Ishikawa (cell line): ENCODE results near the gene TEX14.

Experiments used
- CEBPB ChIP-seq: IDR thresholded peaks from 2 replicates; pipeline ENCODE4 v1.6.1; 2012
- CREB1 ChIP-seq: IDR thresholded peaks from 2 replicates; pipeline ENCODE4 v1.6.1; 2012; ENCODE audit warnings: low read depth
- EGR1 ChIP-seq: IDR thresholded peaks from 2 replicates; pipeline ENCODE4 v1.6.1; 2012
- EP300 ChIP-seq: IDR thresholded peaks from 2 replicates; pipeline ENCODE4 v1.6.1; 2012; ENCODE audit warnings: borderline replicate concordance
- MAX ChIP-seq: IDR thresholded peaks from 2 replicates; pipeline ENCODE4 v1.6.1; 2012
- RAD21 ChIP-seq: IDR thresholded peaks from 2 replicates; pipeline ENCODE4 v1.6.1; 2012; ENCODE audit warnings: low read depth
- REST ChIP-seq: IDR thresholded peaks from 2 replicates; pipeline ENCODE4 v1.6.1; 2012; ENCODE audit warnings: low read depth, mild to moderate bottlenecking
- TAF1 ChIP-seq: IDR thresholded peaks from 2 replicates; pipeline ENCODE4 v1.6.1; 2012; ENCODE audit warnings: low read depth, mild to moderate bottlenecking
- TEAD4 ChIP-seq: IDR thresholded peaks from 2 replicates; pipeline ENCODE4 v1.6.1; 2012
- USF1 ChIP-seq: IDR thresholded peaks from 2 replicates; pipeline ENCODE4 v1.6.1; 2012

- TF ChIP-seq USF1, result 0 out of 2 replicates have a peak, but pooled peaks have one; percentile 21
- TF ChIP-seq EGR1, result no peak
- TF ChIP-seq MAX, result peak; percentile 37
- no peak for TF ChIP-seq CEBPB
- no peak for TF ChIP-seq EP300
- TF ChIP-seq RAD21, result no peak
- peak; percentile 52; the same call in 1 of the 2 replicates for TF ChIP-seq TAF1
- TF ChIP-seq TEAD4, result no peak
- no peak for TF ChIP-seq CREB1
- TF ChIP-seq REST, result no peak
Observed at GRCh38 chr17:58513965-58514769, 177.7 kb downstream of the TEX14 start, which contains the start of gene MTMR4.
